Sciatic nerve (tissue), 2 donors: ENCODE results near the gene CDC42BPG. TPM values are rescaled to one million over a fixed set of nuclear protein-coding genes. Genes with fewer than 3 reads are reported as not detected.

Experiments
- ATAC-seq: fragments of 200-7000 bp; cut with Tn5 transposase; one replicate; pipeline ENCODE4 v1.9.1; 2020; ENCODE audit warnings: mild to moderate bottlenecking, moderate library complexity
- DNase-seq: peaks from one replicate; pipeline ENCODE4 v3.0.0-alpha.2; 2020; ENCODE audit warnings: low spot score
- intact Hi-C: fragments of 100-400 bp; cut with DNase I; formaldehyde crosslinking; loops from one replicate; pipeline ENCODE4 v1.14.2; 2022
- total RNA-seq: library from RNA; stranded (reverse); fragmentation: NEBNext Ultra II Directional; extraction: Animal tissue kit (Norgen Biotek cat#: 25700); gene quantifications from one replicate; pipeline ENCODE4 v1.2.1, GENCODE V29; 2021
- donor health status: DM: no; HTN: no; CAD: no.
- donor health status: DM: no; HTN: no; CAD: no.

Gene CDC42BPG
- total RNA-seq, 1 donor from 2014 or later = 0.58 TPM

- DNase-seq (no peak), ATAC-seq (peak; percentile 16)
- intact Hi-C loops = no loop called here
Observed at GRCh38 chr11:64880240-64881001, 36.0 kb upstream of the CDC42BPG start.

GRCh38 chr11:64879244-64879900 is 34.9 kb upstream of the CDC42BPG start:
- DNase-seq = no peak
- intact Hi-C loops = no loop called here
- peak; percentile 3 for ATAC-seq

- ATAC-seq (peak; percentile 94), DNase-seq (peak; percentile 100)
- intact Hi-C loops = no loop called here
Observed at GRCh38 chr11:64878494-64879243, 34.2 kb upstream of the CDC42BPG start, which contains the start of gene EHD1. Gene EHD1 (minus strand): TSS chr11:64878621. CDS start chr11:64878464, 157 bp downstream.

GRCh38 chr11:64878223-64878493 is 33.7 kb upstream of the CDC42BPG start:
- ATAC-seq = peak; percentile 8
- intact Hi-C loops = no loop called here
- no peak for DNase-seq

- DNase-seq (peak; percentile 77), ATAC-seq (peak; percentile 0)
- intact Hi-C loops = no loop called here
Observed at GRCh38 chr11:64877390-64878222, 33.2 kb upstream of the CDC42BPG start.

GRCh38 chr11:64876835-64877341 is 32.4 kb upstream of the CDC42BPG start:
- intact Hi-C loops = no loop called here
- DNase-seq = no peak
- no peak for ATAC-seq

GRCh38 chr11:64876229-64876750 is 31.8 kb upstream of the CDC42BPG start:
- DNase-seq (no peak), ATAC-seq (no peak)
- intact Hi-C loops = no loop called here

GRCh38 chr11:64875369-64876228 is 31.1 kb upstream of the CDC42BPG start:
- intact Hi-C loops = no loop called here
- DNase-seq (no peak), ATAC-seq (no peak)

GRCh38 chr11:64874308-64875240 is 30.1 kb upstream of the CDC42BPG start:
- no peak for DNase-seq
- ATAC-seq = peak; percentile 38
- intact Hi-C loops = no loop called here

- intact Hi-C loops = no loop called here
- DNase-seq = no peak
- no peak for ATAC-seq
Observed at GRCh38 chr11:64872790-64873488, 28.5 kb upstream of the CDC42BPG start.

- no peak for DNase-seq
- no peak for ATAC-seq
- intact Hi-C loops = no loop called here
Observed at GRCh38 chr11:64871492-64871891, 27.0 kb upstream of the CDC42BPG start.

GRCh38 chr11:64870893-64871466 is 26.5 kb upstream of the CDC42BPG start:
- ATAC-seq = no peak
- intact Hi-C loops = no loop called here
- DNase-seq = no peak

GRCh38 chr11:64870176-64870892 is 25.9 kb upstream of the CDC42BPG start:
- intact Hi-C loops = no loop called here
- no peak for DNase-seq
- ATAC-seq = peak; percentile 54

- intact Hi-C loops = no loop called here
- ATAC-seq = peak; percentile 8
- DNase-seq = no peak
Observed at GRCh38 chr11:64869571-64870175, 25.2 kb upstream of the CDC42BPG start.
